ENCODE measurements around the gene VSTM5. TPM values are rescaled to one million over a fixed set of nuclear protein-coding genes. Genes with fewer than 3 reads are reported as not detected.

Gene VSTM5
- polyA plus RNA-seq, 3 donors from 2014 or later = not detected

Other genes with a start within 250 kb of the VSTM5 start
- 1 to 10 TPM in 2 of 3 donors, under 1 TPM in 1; 0.51 to 1.8 (median 1.6) TPM for gene CEP295, start 188.9 kb downstream of the VSTM5 start, polyA plus RNA-seq
- gene TAF1D, start 109.1 kb downstream of the VSTM5 start, polyA plus RNA-seq = 10 to 100 TPM; 10.3 to 21.3 (median 16.2) TPM
- gene C11orf54, start 108.9 kb downstream of the VSTM5 start, polyA plus RNA-seq = 10 to 100 TPM; 16.8 to 23.7 (median 21.2) TPM
- 10 to 100 TPM in 1 of 3 donors, 1 to 10 TPM in 2; 8.2 to 24.5 (median 8.8) TPM for gene MED17, start 66.3 kb downstream of the VSTM5 start, polyA plus RNA-seq
- gene HEPHL1, start 170.7 kb upstream of the VSTM5 start, polyA plus RNA-seq = not detected